HepG2 (cell line): ENCODE results near the gene CHCT1. TPM values are rescaled to one million over a fixed set of nuclear protein-coding genes. Genes with fewer than 3 reads are reported as not detected.

Experiments
- ATAC-seq: fragments of 200-7000 bp; cut with Tn5 transposase; 3 replicates; pipeline ENCODE4 v1.9.1; 2020; ENCODE audit warnings: mild to moderate bottlenecking, moderate library complexity
- BruUV-seq: library from RNA; stranded (reverse); fragments of 400-500 nt; replicated peaks from 2 replicates; lab custom pipeline; 2021; lab: Mats Ljungman, UMichigan
- CTCF ChIA-PET: fragments of 300-600 bp; formaldehyde crosslinking; extraction: SDS; loops from one replicate; lab custom pipeline; 2021; ENCODE audit warnings: low total read pairs, inconsistent platforms, low intra/inter-chr PET ratio; lab: Yijun Ruan, JAX
- POLR2A ChIA-PET: fragments of 350-600 bp; sonication (Branson Sonifier 250); formaldehyde crosslinking; loops from one replicate; lab custom pipeline; 2020; ENCODE audit warnings: antibody characterized with exemption, inconsistent platforms; lab: Yijun Ruan, JAX
- DNase-seq: peaks from one replicate; pipeline ENCODE4 v3.0.0-alpha.2; 2015; ENCODE audit warnings: low spot score
- FAIRE-seq: peaks from 3 replicates; lab custom pipeline; 2011; peaks lifted over from hg19 to GRCh38; lab: Jason Lieb, UNC
- H2AFZ ChIP-seq: one replicate; pipeline ENCODE4 v1.6.1; 2011; ENCODE audit warnings: low read length, inconsistent platforms
- H3K27ac ChIP-seq: fragments of 300-600 bp; 3 replicates; pipeline ENCODE4 v1.8.0; 2011; ENCODE audit warnings: mixed run types, mild to moderate bottlenecking, mixed read lengths, low read length, inconsistent platforms; ENCODE audit not compliant: insufficient read depth; ENCODE audit errors: extremely low read length
- H3K27me3 ChIP-seq, 2 experiments: fragments of 200-600 bp in 1 of 2; 2 replicates in 1 of 2; 3 replicates in 1 of 2; pipeline versions ENCODE4 v1.6.0 to v1.8.0; 2011; ENCODE audit warnings: low read length in 2 of 2, mild to moderate bottlenecking in 2 of 2, moderate library complexity in 2 of 2, inconsistent platforms in 1 of 2; ENCODE audit not compliant: insufficient read depth in 2 of 2, control insufficient read depth in 1 of 2
- H3K36me3 ChIP-seq, 2 experiments: fragments of 200-600 bp in 1 of 2; replicated peaks in 1 of 2; 2 replicates in 1 of 2; 3 replicates in 1 of 2; pipeline versions ENCODE4 v1.5.1 to v1.8.0; 2011; ENCODE audit warnings: low read length in 2 of 2, inconsistent platforms in 1 of 2; ENCODE audit not compliant: insufficient read depth in 2 of 2, control insufficient read depth in 1 of 2
- H3K4me1 ChIP-seq: 2 replicates; pipeline ENCODE4 v1.5.1; 2012; ENCODE audit warnings: low read length, inconsistent platforms; ENCODE audit not compliant: insufficient read depth
- H3K4me2 ChIP-seq: 2 replicates; pipeline ENCODE4 v1.6.0; 2011; ENCODE audit warnings: low read depth, low read length, inconsistent platforms
- H3K4me3 ChIP-seq, 3 experiments: fragments of 200-600 bp in 1 of 3; sonication (generic), shearing (Covaris generic) in 1 of 3; replicated peaks in 1 of 3; 2 replicates each; pipeline ENCODE4 v1.5.1; 2011 to 2016; ENCODE audit warnings: low read length in 3 of 3, inconsistent platforms in 2 of 3, low read depth in 2 of 3, mild to moderate bottlenecking in 2 of 3, control low read depth in 1 of 3, mixed read lengths in 1 of 3; ENCODE audit not compliant: insufficient read depth in 1 of 3
- H3K79me2 ChIP-seq: one replicate; pipeline ENCODE4 v1.6.1; 2011; ENCODE audit warnings: low read length, inconsistent platforms; ENCODE audit not compliant: insufficient read depth
- H3K9ac ChIP-seq: 2 replicates; pipeline ENCODE4 v1.6.0; 2011; ENCODE audit warnings: mild to moderate bottlenecking, low read depth, low read length, inconsistent platforms; ENCODE audit not compliant: insufficient read depth
- H3K9me3 ChIP-seq: 2 replicates; pipeline ENCODE4 v1.5.1; 2012; ENCODE audit warnings: mild to moderate bottlenecking, low read length
- H4K20me1 ChIP-seq: 2 replicates; pipeline ENCODE4 v1.6.0; 2011; ENCODE audit warnings: inconsistent platforms, mild to moderate bottlenecking, low read length, moderate library complexity; ENCODE audit not compliant: insufficient read depth
- CREB3 ChIP-seq: sonication (generic); formaldehyde crosslinking; IDR thresholded peaks from 2 replicates; pipeline ENCODE4 v1.5.0; 2020; ENCODE audit warnings: missing genetic modification reagents
- CREBL2 ChIP-seq: sonication (generic); formaldehyde crosslinking; IDR thresholded peaks from 2 replicates; pipeline ENCODE4 v1.8.1; 2023; ENCODE audit warnings: missing genetic modification reagents, mild to moderate bottlenecking, borderline replicate concordance
- FOXC1 ChIP-seq: sonication (generic); formaldehyde crosslinking; IDR thresholded peaks from 2 replicates; pipeline ENCODE4 v1.8.0; 2022; ENCODE audit warnings: mild to moderate bottlenecking, missing genetic modification reagents, borderline replicate concordance
- KDM5B ChIP-seq: sonication (generic); formaldehyde crosslinking; IDR thresholded peaks from 2 replicates; pipeline ENCODE4 v1.4.0; 2020; ENCODE audit warnings: missing genetic modification reagents, mild to moderate bottlenecking, borderline replicate concordance
- NCOA1 ChIP-seq: sonication (generic); formaldehyde crosslinking; IDR thresholded peaks from 2 replicates; pipeline ENCODE4 v1.9.0; 2021; ENCODE audit warnings: missing genetic modification reagents
- PHF8 ChIP-seq: sonication (generic); formaldehyde crosslinking; IDR thresholded peaks from 2 replicates; pipeline ENCODE4 v1.5.0; 2020; ENCODE audit warnings: missing genetic modification reagents
- POLR2A ChIP-seq, 2 experiments: IDR thresholded peaks; 2 replicates each; pipeline ENCODE4 v1.6.1; 2011; ENCODE audit warnings: low read depth in 2 of 2, low read length in 2 of 2, mild to moderate bottlenecking in 1 of 2, moderate library complexity in 1 of 2; ENCODE audit not compliant: insufficient read depth in 1 of 2
- WIZ ChIP-seq: sonication (generic); formaldehyde crosslinking; IDR thresholded peaks from 2 replicates; pipeline ENCODE4 v1.5.1; 2020; ENCODE audit warnings: mild to moderate bottlenecking, missing genetic modification reagents
- ZNF251 ChIP-seq: sonication (generic); formaldehyde crosslinking; IDR thresholded peaks from 2 replicates; pipeline ENCODE4 v1.9.0; 2021; ENCODE audit warnings: mild to moderate bottlenecking, missing genetic modification reagents
- ZNF354B ChIP-seq: sonication (generic); formaldehyde crosslinking; IDR thresholded peaks from 2 replicates; pipeline ENCODE4 v1.8.0; 2022; ENCODE audit warnings: mild to moderate bottlenecking, missing genetic modification reagents
- WGBS: methylation state at CpG from one replicate; pipeline ENCODE4 v1.1.6; 2017; ENCODE audit warnings: low lambda C conversion rate; 5-methylcytosine and 5-hydroxymethylcytosine counted together
- in situ Hi-C: cut with HindIII; loops from 2 replicates; pipeline ENCODE4 v1.10.0; 2017; ENCODE audit warnings: low pct_unique_long_range_greater_than_20kb; ENCODE audit not compliant: extremely low pct_ligation_motif_present
- intact Hi-C: fragments of 100-400 bp; cut with micrococcal nuclease; formaldehyde crosslinking; loops from one replicate; pipeline ENCODE4 v1.10.0; 2022; ENCODE audit not compliant: unreplicated experiment
- polyA plus RNA-seq, 8 experiments: library from polyadenylated mRNA; depleted of rRNA in 3 of 8; stranded (reverse) in 7 of 8; unstranded in 1 of 8; fragments of >200 nt; fragmentation: Illumina TruSeq in 4 of 8; extraction: Trizol in 4 of 8; gene quantifications; 2 replicates each; pipeline versions ENCODE4 v1.2.1 to v1.2.3, GENCODE V29; 2011 to 2016; ENCODE audit warnings: low read depth in 4 of 8, missing spikeins in 1 of 8, mixed read lengths in 1 of 8; ENCODE audit not compliant: insufficient read depth in 1 of 8
- total RNA-seq, 5 experiments: library from RNA; depleted of rRNA; stranded (reverse); fragments of >200 nt; fragmentation: Illumina TruSeq; extraction: Trizol; gene quantifications; 2 replicates each; pipeline ENCODE4 v1.2.3, GENCODE V29; 2016; ENCODE audit warnings: low read depth in 1 of 5

Gene CHCT1
- total and polyA plus RNA-seq, 2 of the 13 experiments (the other 11 are each of a cell fraction or from before 2014, with no cell fraction given) = not detected

GRCh38 chr17:60425626-60426025, 3.3 kb downstream of the CHCT1 start:
- H3K36me3 ChIP-seq = no peaks in the 10 kb centered on the region
- peaks cover 7 to 20% of the 10 kb centered on the region in 2 experiments for H3K27me3 ChIP-seq
- no peak overlapping the region for H2AFZ ChIP-seq
- H3K4me3 ChIP-seq = no peak overlapping the region
- DNase-seq = no peak
- CTCF ChIA-PET = no interaction called here
- no peak for TF ChIP-seq CREBL2 (CRISPR knock-in tag)
- TF ChIP-seq WIZ (CRISPR knock-in tag) = no peak
- no peak for TF ChIP-seq FOXC1 (CRISPR knock-in tag)
- no peak for TF ChIP-seq POLR2A (IDR thresholded peaks at IDR 0.05; ENCODE audit: insufficient read depth in 1 of 2, low read depth in 2 of 2, low read length in 2 of 2)
- no peak for TF ChIP-seq ZNF251 (CRISPR knock-in tag)
- TF ChIP-seq ZNF354B (CRISPR knock-in tag) = no peak
- no peak for TF ChIP-seq CREB3 (CRISPR knock-in tag)
- no peak for TF ChIP-seq KDM5B (CRISPR knock-in tag)
- no peak for TF ChIP-seq NCOA1 (CRISPR knock-in tag)
- TF ChIP-seq PHF8 (CRISPR knock-in tag) = no peak
- WGBS = 66% methylated on average over 4 of the region's 6 CpGs
- intact Hi-C loops (no loop called here), in situ Hi-C loops (no loop called here)
- no peaks in the 10 kb centered on the region for H4K20me1 ChIP-seq
- H3K9me3 ChIP-seq = no peaks in the 10 kb centered on the region
- BruUV-seq = no TSS peak
- POLR2A ChIA-PET = no interaction called here
- H3K9ac ChIP-seq = no peak overlapping the region
- no peak overlapping the region for H3K4me2 ChIP-seq
- H3K27ac ChIP-seq = no peak overlapping the region
- ATAC-seq = no peak
- no peak for FAIRE-seq
- no peaks in the 10 kb centered on the region for H3K79me2 ChIP-seq
- peaks cover 12% of the 10 kb centered on the region; the same call in 1 of the 2 replicates for H3K4me1 ChIP-seq
